Measurements from ENCODE around the gene RSPH4A.
A peak's percentile ranks its signal among the peaks of the same experiment; 100 is the strongest.

The RSPH4A gene

GRCh38 chr6:116615937-116616736, at the start of gene RSPH4A:
Gene RSPH4A (plus strand): TSS chr6:116616479. CDS start chr6:116616624, 145 bp downstream.
- H3K9me3 ChIP-seq (ENCODE audit: control insufficient read depth, insufficient read depth, low read length), result no peaks in the 10 kb centered on the region
- peak within 1 kb of the TSS; percentile 17 for H3K9ac ChIP-seq (ENCODE audit: low read depth, low read length)
- no peaks in the 10 kb centered on the region for H3K36me3 ChIP-seq (ENCODE audit: control insufficient read depth, insufficient read depth, low read length)
- peaks cover 1% of the 10 kb centered on the region for H3K4me1 ChIP-seq (ENCODE audit: control insufficient read depth, insufficient read depth, low read length)
- H3K4me3 ChIP-seq (ENCODE audit: low read depth, low read length), result peak within 1 kb of the TSS; percentile 74
- peaks cover 22% of the 10 kb centered on the region for H3K27me3 ChIP-seq (ENCODE audit: control insufficient read depth, insufficient read depth, low read length)

- H3K9me3 ChIP-seq (ENCODE audit: control insufficient read depth, insufficient read depth, low read length), result no peaks in the 10 kb centered on the region
- H3K4me1 ChIP-seq (ENCODE audit: control insufficient read depth, insufficient read depth, low read length), result peaks cover 3% of the 10 kb centered on the region
- H3K9ac ChIP-seq (ENCODE audit: low read depth, low read length), result no peak overlapping the region
- H3K36me3 ChIP-seq (ENCODE audit: control insufficient read depth, insufficient read depth, low read length), result no peaks in the 10 kb centered on the region
- no peaks in the 10 kb centered on the region for H3K27me3 ChIP-seq (ENCODE audit: control insufficient read depth, insufficient read depth, low read length)
- H3K4me3 ChIP-seq (ENCODE audit: low read depth, low read length), result no peak overlapping the region
Measured at GRCh38 chr6:116568111-116568510, 48.2 kb upstream of the RSPH4A start.

- no peak overlapping the region for H3K4me3 ChIP-seq (ENCODE audit: low read depth, low read length)
- H3K4me1 ChIP-seq (ENCODE audit: control insufficient read depth, insufficient read depth, low read length), result peaks cover 3% of the 10 kb centered on the region
- H3K27me3 ChIP-seq (ENCODE audit: control insufficient read depth, insufficient read depth, low read length), result no peaks in the 10 kb centered on the region
- no peaks in the 10 kb centered on the region for H3K36me3 ChIP-seq (ENCODE audit: control insufficient read depth, insufficient read depth, low read length)
- no peak overlapping the region for H3K9ac ChIP-seq (ENCODE audit: low read depth, low read length)
- H3K9me3 ChIP-seq (ENCODE audit: control insufficient read depth, insufficient read depth, low read length), result no peaks in the 10 kb centered on the region
Measured at GRCh38 chr6:116568821-116569755, 47.2 kb upstream of the RSPH4A start.

- Histone ChIP-seq H3K9me3 (ENCODE audit: control insufficient read depth, insufficient read depth, low read length) (no peaks in the 10 kb centered on the region), H3K9ac (ENCODE audit: low read depth, low read length) (peak within 1 kb of the TSS; percentile 98), H3K36me3 (ENCODE audit: control insufficient read depth, insufficient read depth, low read length) (no peaks in the 10 kb centered on the region), H3K4me1 (ENCODE audit: control insufficient read depth, insufficient read depth, low read length) (peaks cover 3% of the 10 kb centered on the region), H3K27me3 (ENCODE audit: control insufficient read depth, insufficient read depth, low read length) (no peaks in the 10 kb centered on the region), H3K4me3 (ENCODE audit: low read depth, low read length) (peak within 1 kb of the TSS; percentile 99)
Measured at GRCh38 chr6:116570856-116571682, 45.2 kb upstream of the RSPH4A start, which contains the start of gene RWDD1. Gene RWDD1 (plus strand): TSS chr6:116571504. CDS start chr6:116571583, 79 bp downstream.

- H3K27me3 ChIP-seq (ENCODE audit: control insufficient read depth, insufficient read depth, low read length), result no peaks in the 10 kb centered on the region
- H3K4me3 ChIP-seq (ENCODE audit: low read depth, low read length), result peak overlapping the region; percentile 99
- H3K4me1 ChIP-seq (ENCODE audit: control insufficient read depth, insufficient read depth, low read length), result peaks cover 3% of the 10 kb centered on the region
- peak overlapping the region; percentile 82 for H3K9ac ChIP-seq (ENCODE audit: low read depth, low read length)
- H3K9me3 ChIP-seq (ENCODE audit: control insufficient read depth, insufficient read depth, low read length), result no peaks in the 10 kb centered on the region
- H3K36me3 ChIP-seq (ENCODE audit: control insufficient read depth, insufficient read depth, low read length), result no peaks in the 10 kb centered on the region
Measured at GRCh38 chr6:116571683-116572000, 44.6 kb upstream of the RSPH4A start.

- H3K9me3 ChIP-seq (ENCODE audit: control insufficient read depth, insufficient read depth, low read length), result no peaks in the 10 kb centered on the region
Measured at GRCh38 chr6:116572162-116572561, 44.1 kb upstream of the RSPH4A start.

GRCh38 chr6:116575227-116575626, 41.1 kb upstream of the RSPH4A start:
- Histone ChIP-seq H3K9me3 (ENCODE audit: control insufficient read depth, insufficient read depth, low read length) (no peaks in the 10 kb centered on the region), H3K4me1 (ENCODE audit: control insufficient read depth, insufficient read depth, low read length) (peaks cover 3% of the 10 kb centered on the region), H3K9ac (ENCODE audit: low read depth, low read length) (no peak overlapping the region), H3K36me3 (ENCODE audit: control insufficient read depth, insufficient read depth, low read length) (no peaks in the 10 kb centered on the region), H3K4me3 (ENCODE audit: low read depth, low read length) (no peak overlapping the region), H3K27me3 (ENCODE audit: control insufficient read depth, insufficient read depth, low read length) (no peaks in the 10 kb centered on the region)

More at GRCh38 chr6:116572162-116572561, 44.1 kb upstream of the RSPH4A start:
- Histone ChIP-seq H3K4me3 (ENCODE audit: low read depth, low read length) (peak overlapping the region; percentile 99), H3K4me1 (ENCODE audit: control insufficient read depth, insufficient read depth, low read length) (peaks cover 3% of the 10 kb centered on the region), H3K27me3 (ENCODE audit: control insufficient read depth, insufficient read depth, low read length) (no peaks in the 10 kb centered on the region), H3K9ac (ENCODE audit: low read depth, low read length) (peak overlapping the region; percentile 82), H3K36me3 (ENCODE audit: control insufficient read depth, insufficient read depth, low read length) (no peaks in the 10 kb centered on the region)

- Histone ChIP-seq H3K36me3 (ENCODE audit: control insufficient read depth, insufficient read depth, low read length) (no peaks in the 10 kb centered on the region), H3K27me3 (ENCODE audit: control insufficient read depth, insufficient read depth, low read length) (no peaks in the 10 kb centered on the region), H3K9ac (ENCODE audit: low read depth, low read length) (no peak overlapping the region)
Measured at GRCh38 chr6:116577486-116577885, 38.8 kb upstream of the RSPH4A start.

GRCh38 chr6:116578335-116578734, 37.9 kb upstream of the RSPH4A start:
- no peaks in the 10 kb centered on the region for H3K4me1 ChIP-seq (ENCODE audit: control insufficient read depth, insufficient read depth, low read length)
- no peak overlapping the region for H3K4me3 ChIP-seq (ENCODE audit: low read depth, low read length)
- H3K27me3 ChIP-seq (ENCODE audit: control insufficient read depth, insufficient read depth, low read length), result no peaks in the 10 kb centered on the region
- no peak overlapping the region for H3K9ac ChIP-seq (ENCODE audit: low read depth, low read length)
- H3K36me3 ChIP-seq (ENCODE audit: control insufficient read depth, insufficient read depth, low read length), result no peaks in the 10 kb centered on the region
- no peaks in the 10 kb centered on the region for H3K9me3 ChIP-seq (ENCODE audit: control insufficient read depth, insufficient read depth, low read length)

More at GRCh38 chr6:116577486-116577885, 38.8 kb upstream of the RSPH4A start:
- H3K4me1 ChIP-seq (ENCODE audit: control insufficient read depth, insufficient read depth, low read length), result peaks cover 3% of the 10 kb centered on the region
- no peaks in the 10 kb centered on the region for H3K9me3 ChIP-seq (ENCODE audit: control insufficient read depth, insufficient read depth, low read length)
- no peak overlapping the region for H3K4me3 ChIP-seq (ENCODE audit: low read depth, low read length)

- no peak overlapping the region for H3K4me3 ChIP-seq (ENCODE audit: low read depth, low read length)
- no peak overlapping the region for H3K9ac ChIP-seq (ENCODE audit: low read depth, low read length)
- H3K4me1 ChIP-seq (ENCODE audit: control insufficient read depth, insufficient read depth, low read length), result no peaks in the 10 kb centered on the region
- H3K36me3 ChIP-seq (ENCODE audit: control insufficient read depth, insufficient read depth, low read length), result no peaks in the 10 kb centered on the region
- no peaks in the 10 kb centered on the region for H3K27me3 ChIP-seq (ENCODE audit: control insufficient read depth, insufficient read depth, low read length)
- no peaks in the 10 kb centered on the region for H3K9me3 ChIP-seq (ENCODE audit: control insufficient read depth, insufficient read depth, low read length)
Measured at GRCh38 chr6:116579143-116579542, 37.1 kb upstream of the RSPH4A start.

- no peak overlapping the region for H3K4me3 ChIP-seq (ENCODE audit: low read depth, low read length)
- no peak overlapping the region for H3K9ac ChIP-seq (ENCODE audit: low read depth, low read length)
- no peaks in the 10 kb centered on the region for H3K4me1 ChIP-seq (ENCODE audit: control insufficient read depth, insufficient read depth, low read length)
- H3K36me3 ChIP-seq (ENCODE audit: control insufficient read depth, insufficient read depth, low read length), result no peaks in the 10 kb centered on the region
- H3K27me3 ChIP-seq (ENCODE audit: control insufficient read depth, insufficient read depth, low read length), result no peaks in the 10 kb centered on the region
- no peaks in the 10 kb centered on the region for H3K9me3 ChIP-seq (ENCODE audit: control insufficient read depth, insufficient read depth, low read length)
Measured at GRCh38 chr6:116580198-116580597, 36.1 kb upstream of the RSPH4A start.
